PFSK-1 (cell line): ENCODE measurements around the gene TBC1D7.

Experiments
- FOXP2 ChIP-seq: optimal IDR thresholded peaks from 2 replicates; pipeline ENCODE3; 2011; ENCODE audit warnings: borderline replicate concordance, control low read depth, inconsistent platforms; ENCODE audit not compliant: insufficient read depth; ENCODE audit errors: extremely low read length, extremely low read depth
- POLR2AphosphoS5 ChIP-seq: IDR thresholded peaks from 2 replicates; pipeline ENCODE4 v1.6.1; 2012; ENCODE audit warnings: low read depth, mild to moderate bottlenecking, control low read depth, low read length, moderate library complexity
- REST ChIP-seq, 2 experiments: IDR thresholded peaks; 2 replicates each; pipeline versions ENCODE4 v1.6.1 to v1.8.0; 2011 to 2012; ENCODE audit warnings: low read depth in 2 of 2, low read length in 2 of 2, control low read depth in 1 of 2, inconsistent platforms in 1 of 2, mild to moderate bottlenecking in 1 of 2, moderate library complexity in 1 of 2; ENCODE audit not compliant: insufficient read depth in 1 of 2
- SIN3A ChIP-seq: IDR thresholded peaks from 2 replicates; pipeline ENCODE4 v1.6.1; 2012; ENCODE audit warnings: mild to moderate bottlenecking, low read length, moderate library complexity, borderline replicate concordance; ENCODE audit not compliant: insufficient read depth
- TAF1 ChIP-seq: IDR thresholded peaks from 2 replicates; pipeline ENCODE4 v1.6.1; 2012; ENCODE audit warnings: low read length, control low read depth, borderline replicate concordance; ENCODE audit not compliant: insufficient read depth

Gene TBC1D7

DNA sequence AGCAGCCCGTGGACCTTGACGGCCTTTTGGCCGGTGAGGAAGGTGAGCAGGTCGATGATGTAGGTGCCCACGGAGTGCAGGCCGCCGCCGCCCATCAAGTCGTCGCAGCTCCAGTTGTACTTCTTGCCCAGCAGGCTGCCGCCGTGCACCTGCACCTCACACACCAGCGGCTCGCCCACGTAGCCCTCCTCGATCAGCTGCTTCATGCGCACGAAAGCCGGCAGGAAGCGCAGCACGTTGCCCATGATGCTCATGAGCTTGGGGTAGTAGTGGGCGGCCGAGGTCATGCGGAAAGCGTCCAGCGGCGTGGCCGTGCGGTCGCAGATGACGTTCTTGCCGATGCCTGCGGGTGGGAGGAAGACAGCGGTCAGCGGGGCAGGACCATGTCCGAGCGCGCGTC lies 37.0 kb upstream of the TBC1D7 start:
- no peak for TF ChIP-seq POLR2AphosphoS5
- no peak for TF ChIP-seq FOXP2
- no peak for TF ChIP-seq TAF1
- no peak for TF ChIP-seq SIN3A

DNA sequence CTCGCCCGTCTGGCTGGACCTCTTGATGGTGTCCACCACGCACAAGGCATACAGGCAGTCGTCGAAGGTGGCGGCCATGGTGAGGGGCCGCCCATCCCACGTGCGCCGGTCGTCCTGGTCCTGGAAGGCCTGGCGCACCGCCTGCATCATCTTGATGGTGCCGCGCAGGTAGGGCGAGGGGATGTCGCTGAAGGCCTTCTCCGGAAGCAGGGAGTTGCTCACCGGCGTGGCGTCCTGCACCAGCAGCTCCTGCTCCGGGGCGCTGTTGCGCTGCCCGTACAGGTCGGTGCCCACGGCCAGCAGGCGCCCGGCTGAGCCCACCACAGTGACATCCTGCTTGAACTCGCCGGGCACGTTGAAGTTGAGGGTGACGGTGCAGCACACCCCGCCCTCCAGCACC lies 36.5 kb upstream of the TBC1D7 start:
- TF ChIP-seq TAF1 = no peak
- no peak for TF ChIP-seq REST (IDR thresholded peaks at IDR 0.05; ENCODE audit: insufficient read depth in 1 of 2, low read depth in 2 of 2, low read length in 2 of 2)
- no peak for TF ChIP-seq POLR2AphosphoS5
- TF ChIP-seq SIN3A = no peak
- no peak for TF ChIP-seq FOXP2

DNA sequence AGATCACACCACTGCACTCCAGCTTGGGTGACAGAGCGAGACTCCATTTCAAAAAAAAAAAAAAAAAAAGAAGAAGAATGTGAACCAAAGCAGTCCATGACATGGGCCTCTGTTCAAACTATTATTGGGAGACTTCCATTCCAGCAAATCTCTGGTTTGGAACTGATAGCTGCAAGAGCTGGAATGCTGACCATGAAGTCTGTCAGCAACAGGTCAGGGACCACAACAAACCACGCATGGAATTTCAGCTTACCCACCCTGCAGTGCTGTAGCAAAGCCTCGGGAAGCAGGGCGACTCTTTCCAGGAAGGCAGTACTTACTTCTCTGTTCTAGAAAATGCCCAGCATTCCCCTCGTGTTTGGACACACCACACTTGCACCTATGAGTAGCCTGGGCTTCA lies 34.1 kb upstream of the TBC1D7 start:
- no peak for TF ChIP-seq FOXP2
- no peak for TF ChIP-seq POLR2AphosphoS5
- no peak for TF ChIP-seq SIN3A
- no peak for TF ChIP-seq REST (IDR thresholded peaks at IDR 0.05; ENCODE audit: insufficient read depth in 1 of 2, low read depth in 2 of 2, low read length in 2 of 2)
- no peak for TF ChIP-seq TAF1

GRCh38 chr6:13360671-13361540 lies 32.6 kb upstream of the TBC1D7 start:
- no peak for TF ChIP-seq FOXP2

DNA sequence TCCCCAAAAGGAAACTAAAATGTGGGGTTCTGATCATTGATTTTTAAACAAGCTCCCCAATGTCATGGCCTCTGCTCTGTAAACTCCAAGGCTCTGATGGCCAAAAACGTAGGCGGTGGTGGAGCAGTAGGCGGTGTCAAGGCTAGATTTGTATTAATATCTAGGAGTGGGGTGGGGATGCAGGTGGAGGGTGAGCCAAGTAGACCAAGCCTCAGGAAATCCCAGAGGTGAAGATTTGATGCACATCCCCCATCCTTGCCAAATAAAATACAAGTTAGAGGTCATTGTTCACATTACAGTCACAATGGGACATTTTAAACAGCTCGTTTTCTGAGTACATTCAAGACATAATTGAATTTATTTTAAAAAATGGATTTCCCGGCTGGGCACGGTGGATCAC lies 30.9 kb upstream of the TBC1D7 start:
- TF ChIP-seq TAF1 (no peak), SIN3A (no peak), POLR2AphosphoS5 (no peak), FOXP2 (no peak)

- TF ChIP-seq TAF1 (no peak), SIN3A (no peak), FOXP2 (no peak), POLR2AphosphoS5 (no peak), REST (IDR thresholded peaks at IDR 0.05; ENCODE audit: insufficient read depth in 1 of 2, low read depth in 2 of 2, low read length in 2 of 2) (no peak)
Measured at GRCh38 chr6:13358511-13358910, 30.2 kb upstream of the TBC1D7 start.
